LNCAP (cell line): Measurements from ENCODE around the gene ESR1.

Source experiments
- CTCF ChIP-seq: fragments of 450-650 bp; IDR thresholded peaks from 2 replicates; pipeline ENCODE4 v1.5.1; 2017; ENCODE audit warnings: mild to moderate bottlenecking

ESR1 gene

DNA sequence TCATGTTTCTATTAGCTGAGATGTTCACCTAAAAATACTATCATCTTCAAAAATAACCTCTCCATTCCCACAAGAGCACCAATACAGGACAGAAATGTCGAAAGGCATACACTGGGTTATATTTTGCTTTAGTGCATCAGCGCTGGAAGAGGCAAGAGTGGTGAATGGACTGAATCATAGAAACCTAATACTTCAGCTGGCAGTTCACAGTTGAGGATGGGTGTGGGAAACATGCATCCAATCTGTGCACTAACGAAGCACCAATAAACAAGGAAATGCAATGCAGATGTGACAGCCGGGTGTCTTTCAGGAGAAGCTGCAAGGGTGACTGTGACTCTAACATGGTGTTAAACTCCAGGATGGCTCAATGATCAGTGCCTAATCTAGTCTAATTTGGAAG lies 365.8 kb downstream of the ESR1 start:
- no peak for TF ChIP-seq CTCF

DNA sequence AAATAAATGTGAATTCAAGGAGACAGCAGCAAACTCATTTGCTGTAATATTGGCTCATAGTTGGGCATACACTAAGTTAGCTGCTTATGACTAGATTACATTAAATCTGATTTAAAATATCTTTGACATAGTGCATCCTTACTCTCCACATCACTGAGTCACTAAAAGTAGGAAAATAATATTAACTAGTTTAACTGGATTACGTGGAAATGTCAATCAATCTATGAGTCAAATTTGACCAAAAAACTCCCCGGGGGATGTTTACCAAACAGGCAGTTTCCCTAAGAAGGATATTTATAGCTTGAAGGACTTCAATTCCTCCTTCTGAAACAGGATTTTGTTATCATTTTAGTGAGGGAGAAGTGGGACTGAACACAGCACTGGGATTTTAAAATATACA lies 366.5 kb downstream of the ESR1 start:
- no peak for TF ChIP-seq CTCF

- TF ChIP-seq CTCF, result no peak
Measured at GRCh38 chr6:152176268-152176667, 368.8 kb downstream of the ESR1 start.
